Activated CD4-positive, CD25-positive, alpha-beta regulatory T cell treated with anti-CD3 and anti-CD28 coated beads, Interleukin-2, amount 50 U/mL, for 24 hours (primary cell): ENCODE data around the gene ABCG1.

ENCODE experiments used
- ATAC-seq, 2 donors: fragments of 150-1000 bp; cut with Tn5 transposase; one replicate each; pipeline ENCODE4 v1.10.0; 2021; ENCODE audit warnings: mild to moderate bottlenecking in 1 of 2, moderate library complexity in 1 of 2

Gene ABCG1

GRCh38 chr21:42272984-42273600 lies 54.2 kb downstream of the ABCG1 start:
- ATAC-seq = no peak

DNA sequence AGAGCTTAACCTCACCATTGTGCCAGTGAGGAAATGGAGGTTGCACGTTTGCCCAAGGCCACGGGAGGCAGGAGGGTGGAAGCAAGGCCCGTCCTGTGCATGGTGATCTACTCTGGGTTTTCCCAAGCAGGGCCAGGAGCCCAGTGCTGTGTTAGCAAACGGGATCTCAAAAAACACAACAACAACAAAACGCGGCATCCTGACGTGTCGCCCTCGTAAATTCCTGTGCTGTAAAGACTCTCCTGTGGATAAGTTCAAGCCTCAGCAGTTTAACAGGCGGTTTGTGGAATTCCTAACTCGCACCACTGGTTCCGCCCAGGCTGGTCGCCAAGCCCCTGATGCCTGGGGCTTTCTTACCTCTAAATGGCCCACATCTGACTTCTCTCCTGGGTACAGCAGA lies 57.1 kb downstream of the ABCG1 start:
- ATAC-seq = no peak

DNA sequence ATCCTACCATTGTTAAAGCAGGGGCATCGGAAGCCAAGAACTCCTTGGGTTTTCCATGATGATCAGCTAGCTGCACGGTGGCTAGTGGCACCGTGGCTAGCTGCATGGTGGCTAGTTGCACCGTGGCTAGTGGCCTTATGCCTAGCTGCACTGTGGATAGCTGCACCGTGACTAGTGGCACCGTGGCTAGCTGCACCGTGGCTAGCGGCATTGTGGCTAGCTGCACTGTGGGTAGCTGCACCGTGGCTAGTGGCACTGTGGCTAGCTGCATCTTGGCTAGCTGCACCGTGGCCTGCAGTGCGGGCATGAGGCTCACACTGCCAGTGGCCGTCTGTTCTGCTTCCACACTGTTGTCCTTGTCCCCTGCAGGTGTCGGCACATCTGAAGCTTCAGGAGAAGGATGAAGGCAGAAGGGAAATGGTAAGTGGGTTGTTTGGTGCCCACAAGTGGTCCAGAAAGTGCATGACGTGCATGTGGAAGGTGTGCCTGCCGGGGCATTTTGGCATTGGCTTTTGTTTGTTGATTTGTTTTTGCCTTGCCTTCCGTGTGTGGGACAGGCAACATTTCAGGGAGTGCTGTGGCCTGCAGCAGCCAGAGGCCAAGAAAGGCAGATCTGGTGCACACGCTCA lies 57.7 kb downstream of the ABCG1 start:
- ATAC-seq = no peak

- no peak for ATAC-seq
Observed at GRCh38 chr21:42277593-42277992, 58.7 kb downstream of the ABCG1 start.

GRCh38 chr21:42278451-42279149 lies 59.7 kb downstream of the ABCG1 start:
- ATAC-seq = no peak

GRCh38 chr21:42279341-42279871 lies 60.5 kb downstream of the ABCG1 start:
- ATAC-seq = no peak

DNA sequence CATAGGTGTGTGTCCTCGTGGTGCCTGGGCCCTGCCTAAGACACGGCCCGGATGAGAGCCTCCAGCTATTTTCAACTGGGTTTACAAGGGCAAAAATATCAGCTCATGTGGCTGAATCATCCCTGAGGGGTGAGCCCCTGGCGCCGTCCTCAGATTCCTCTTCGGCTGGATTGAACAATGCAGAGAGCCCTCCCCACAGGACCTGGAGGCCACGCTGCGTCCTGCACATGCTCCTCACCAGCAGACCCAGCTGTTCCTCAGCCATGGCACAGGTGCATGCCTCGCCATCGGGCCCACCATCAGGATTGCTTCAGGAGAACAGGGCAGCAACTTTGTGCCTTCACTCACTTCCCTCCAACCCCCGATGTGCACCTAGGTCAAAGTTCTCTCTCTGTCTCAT lies 60.9 kb downstream of the ABCG1 start:
- no peak for ATAC-seq

- no peak for ATAC-seq
Observed at GRCh38 chr21:42280356-42281180, 61.6 kb downstream of the ABCG1 start.

DNA sequence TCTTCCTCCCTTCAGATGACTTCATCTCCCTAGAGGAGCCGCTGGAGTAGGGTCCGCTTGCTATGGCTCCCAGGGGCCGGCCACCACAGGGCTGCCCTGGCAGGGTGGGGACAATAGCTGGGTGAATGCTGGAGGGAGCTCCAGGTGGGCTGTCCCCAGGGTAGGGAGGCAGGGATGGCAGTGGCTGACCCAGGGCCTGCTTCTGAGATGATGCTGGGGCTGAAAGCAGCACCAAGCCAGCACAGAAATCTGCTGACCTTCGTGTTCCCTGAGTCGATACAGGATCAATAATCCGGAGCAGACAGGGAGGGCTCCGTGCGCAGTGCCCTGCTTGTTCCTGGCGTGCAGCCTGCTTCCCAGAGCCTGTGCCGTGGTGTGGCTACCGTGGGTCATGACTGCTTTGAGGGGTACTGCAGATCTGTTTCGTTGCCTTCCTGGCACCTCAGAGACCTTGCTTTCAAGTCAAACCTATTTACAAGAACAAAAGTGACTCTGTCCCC lies 62.3 kb downstream of the ABCG1 start:
- ATAC-seq = no peak

DNA sequence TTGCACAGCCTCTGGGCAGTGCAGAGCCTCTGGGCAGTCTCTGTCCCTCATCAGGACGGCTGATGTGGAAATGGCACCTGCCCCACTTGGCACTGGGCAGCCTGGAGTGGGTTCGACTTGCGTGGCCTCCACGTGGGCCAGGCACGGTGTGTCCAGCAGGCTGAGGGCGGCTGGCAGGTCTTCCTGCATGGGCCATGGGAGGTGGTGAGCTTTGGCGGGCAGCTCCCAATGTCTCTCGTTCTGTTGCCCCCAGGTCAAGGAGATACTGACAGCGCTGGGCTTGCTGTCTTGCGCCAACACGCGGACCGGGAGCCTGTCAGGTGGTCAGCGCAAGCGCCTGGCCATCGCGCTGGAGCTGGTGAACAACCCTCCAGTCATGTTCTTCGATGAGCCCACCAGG lies 63.1 kb downstream of the ABCG1 start:
- no peak for ATAC-seq

GRCh38 chr21:42282715-42283114 lies 63.8 kb downstream of the ABCG1 start:
- no peak for ATAC-seq

DNA sequence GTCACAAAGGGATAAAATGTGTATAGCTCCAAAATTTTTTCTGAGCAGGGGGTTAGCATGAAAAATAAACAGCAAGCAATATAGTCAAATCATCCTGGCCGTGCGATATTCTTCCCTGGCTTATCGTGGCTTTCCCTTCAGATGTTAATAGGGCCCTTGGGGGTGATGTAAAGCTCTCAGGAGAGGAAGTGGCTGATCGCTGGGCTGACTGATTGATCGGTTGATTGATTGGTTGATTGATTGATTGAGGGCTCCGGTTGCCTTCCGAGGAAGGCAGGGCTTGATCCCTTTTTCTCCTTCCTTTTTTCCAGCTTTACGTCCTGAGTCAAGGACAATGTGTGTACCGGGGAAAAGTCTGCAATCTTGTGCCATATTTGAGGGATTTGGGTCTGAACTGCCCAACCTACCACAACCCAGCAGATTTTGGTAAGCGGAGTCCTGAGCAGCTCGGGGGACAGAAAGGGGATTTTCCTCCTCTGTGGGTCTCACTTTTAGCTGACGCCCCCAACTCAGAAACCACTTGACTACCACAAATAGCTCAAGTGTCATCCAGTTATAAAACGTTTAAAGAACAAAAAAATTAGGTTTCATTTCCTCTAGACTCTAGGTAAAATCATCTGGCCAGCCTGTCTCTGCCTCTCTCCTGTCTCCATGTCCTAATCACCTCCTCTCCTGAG lies 66.8 kb downstream of the ABCG1 start:
- ATAC-seq = no peak

GRCh38 chr21:42286416-42286815 lies 67.5 kb downstream of the ABCG1 start:
- ATAC-seq = peak in 1 of 2 donors; percentile 13

GRCh38 chr21:42287193-42288083 lies 68.5 kb downstream of the ABCG1 start:
- no peak for ATAC-seq

GRCh38 chr21:42288962-42289361 lies 70.0 kb downstream of the ABCG1 start:
- no peak for ATAC-seq

DNA sequence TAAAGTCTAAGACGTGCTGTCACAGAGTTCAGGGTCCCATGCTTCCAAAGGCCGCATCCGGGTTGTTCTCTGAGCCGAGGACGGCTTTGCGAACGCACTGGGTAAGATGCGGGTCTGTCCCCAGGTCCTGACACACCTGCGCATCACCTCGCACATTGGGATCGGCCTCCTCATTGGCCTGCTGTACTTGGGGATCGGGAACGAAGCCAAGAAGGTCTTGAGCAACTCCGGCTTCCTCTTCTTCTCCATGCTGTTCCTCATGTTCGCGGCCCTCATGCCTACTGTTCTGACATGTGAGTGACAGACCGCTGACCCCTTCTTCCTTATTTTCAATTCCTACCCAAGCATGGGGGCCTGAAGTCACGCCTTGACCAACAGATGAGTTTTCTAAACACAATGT lies 71.0 kb downstream of the ABCG1 start:
- ATAC-seq = no peak

- no peak for ATAC-seq
Observed at GRCh38 chr21:42290505-42290904, 71.6 kb downstream of the ABCG1 start.

GRCh38 chr21:42291003-42291750 lies 72.2 kb downstream of the ABCG1 start:
- no peak for ATAC-seq

- ATAC-seq = no peak
Observed at GRCh38 chr21:42291751-42292562, 73.0 kb downstream of the ABCG1 start.
